Stimulated activated CD8-positive, alpha-beta memory T cell treated with anti-CD3 and anti-CD28 coated beads, Interleukin-12 subunit alpha, Interleukin-12 subunit beta, amount 100 ng/mL, for 24 hours (primary cell): ENCODE results near the gene CABLES2.

Experiments used
- DNase-seq: peaks from one replicate; pipeline ENCODE4 v3.0.0-alpha.2; 2020; ENCODE audit errors: extremely low read depth

CABLES2 gene

DNA sequence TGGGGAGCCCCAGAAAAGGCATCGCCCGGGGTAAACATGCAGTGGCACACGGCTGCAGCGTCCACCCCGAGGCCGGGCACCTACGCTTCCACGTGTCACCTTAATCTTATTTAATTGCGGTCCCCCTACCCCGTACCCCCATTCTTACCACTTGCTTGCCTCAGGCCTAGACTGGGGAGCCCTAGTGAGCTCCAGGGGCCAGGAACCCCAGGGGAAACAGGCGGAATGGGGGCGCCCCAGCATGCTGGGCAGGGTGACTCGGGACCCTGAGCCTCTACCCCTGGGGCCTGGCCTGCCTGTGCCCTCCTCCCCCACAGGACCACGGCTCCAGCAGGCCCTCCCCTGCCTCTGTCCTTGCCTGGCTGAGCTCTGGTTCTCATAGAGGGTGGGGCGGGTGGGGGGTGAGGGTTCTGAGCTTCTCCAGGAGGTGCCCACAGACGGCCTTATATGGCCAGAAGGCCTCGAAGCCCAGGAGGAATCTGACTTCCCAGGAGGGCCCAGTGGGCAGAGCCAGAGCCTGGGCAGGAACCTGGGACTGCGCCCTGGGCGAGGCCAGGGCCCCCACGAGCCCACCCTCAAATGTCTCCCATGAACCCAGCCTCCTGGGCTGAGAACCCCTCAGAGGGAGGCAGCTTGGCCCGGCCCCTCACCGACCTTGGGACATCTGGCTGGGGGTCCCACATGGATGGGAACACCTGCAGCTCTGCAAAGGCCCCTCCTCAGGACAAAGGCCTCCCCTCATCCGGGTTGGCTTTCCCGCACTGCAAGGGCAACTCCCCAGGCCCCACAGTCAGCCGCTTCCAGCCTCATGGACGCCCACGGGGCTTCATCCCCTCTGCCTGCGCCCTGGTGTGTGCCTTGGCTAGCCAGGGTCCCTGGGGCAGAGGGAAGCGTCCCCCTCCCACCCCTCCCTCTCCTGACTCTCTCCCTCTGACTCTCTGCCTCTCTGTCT is 34.8 kb downstream of the CABLES2 start:
- no peak for DNase-seq

DNA sequence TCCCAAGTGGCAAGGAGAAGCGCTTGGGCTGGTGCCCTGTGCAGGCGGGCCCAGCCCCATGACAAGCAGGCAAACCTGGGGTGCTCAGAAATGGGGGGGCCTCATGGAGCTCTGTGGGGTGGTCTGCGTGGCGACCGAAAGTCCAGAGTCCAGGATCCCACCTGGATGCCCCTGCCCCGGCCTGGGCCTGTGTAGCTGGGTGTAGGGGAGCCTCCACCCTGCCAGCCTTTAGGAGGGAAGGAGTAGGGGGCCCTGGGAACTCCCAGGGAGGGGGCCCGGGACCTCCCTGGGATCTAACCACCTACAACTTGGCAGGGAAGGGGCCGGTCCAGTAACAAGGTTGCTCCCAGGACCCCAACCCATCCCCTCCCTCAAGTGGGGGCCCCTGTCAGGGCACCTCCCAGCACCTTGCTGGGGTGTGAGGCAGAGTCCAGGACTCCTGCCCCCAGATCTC is 35.5 kb downstream of the CABLES2 start:
- no peak for DNase-seq

DNA sequence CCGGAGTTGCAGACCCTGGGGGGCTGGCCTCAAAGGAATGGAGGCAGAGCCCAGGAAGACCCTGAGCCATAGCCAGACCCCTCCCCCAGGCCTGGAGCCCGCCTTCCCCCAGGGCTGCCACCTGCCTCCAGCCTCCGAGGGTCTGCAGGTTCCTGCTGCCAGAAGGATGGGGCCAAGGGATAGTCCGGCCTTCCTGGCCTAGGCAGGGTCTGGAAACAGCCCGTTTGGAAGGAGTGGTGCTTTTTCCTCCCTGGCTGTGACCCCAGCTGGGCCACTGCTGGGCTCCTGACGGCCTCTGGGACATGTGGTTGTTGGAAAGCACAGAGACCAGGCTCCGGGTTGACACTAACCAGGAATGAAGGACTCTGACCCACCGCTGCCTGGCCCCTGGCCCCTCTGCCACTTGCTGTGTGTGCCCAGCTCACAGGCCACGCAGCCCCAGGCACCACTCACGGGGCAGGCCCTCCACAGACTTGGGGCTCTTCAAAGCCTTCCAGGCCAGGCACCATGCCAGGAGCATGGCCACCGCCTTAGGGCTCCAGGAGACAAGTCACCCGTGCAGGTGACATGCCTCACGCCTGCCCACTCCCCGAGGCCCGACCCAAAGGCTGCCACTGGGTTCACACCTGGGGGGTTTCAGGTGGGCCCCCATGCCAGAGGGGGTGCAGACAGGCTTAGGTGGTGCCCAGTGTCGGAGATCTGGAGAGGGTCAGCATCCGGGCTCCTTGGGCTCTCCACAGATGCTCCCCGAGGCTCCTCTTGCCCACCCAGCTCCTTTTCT is 36.1 kb downstream of the CABLES2 start:
- DNase-seq: no peak

DNA sequence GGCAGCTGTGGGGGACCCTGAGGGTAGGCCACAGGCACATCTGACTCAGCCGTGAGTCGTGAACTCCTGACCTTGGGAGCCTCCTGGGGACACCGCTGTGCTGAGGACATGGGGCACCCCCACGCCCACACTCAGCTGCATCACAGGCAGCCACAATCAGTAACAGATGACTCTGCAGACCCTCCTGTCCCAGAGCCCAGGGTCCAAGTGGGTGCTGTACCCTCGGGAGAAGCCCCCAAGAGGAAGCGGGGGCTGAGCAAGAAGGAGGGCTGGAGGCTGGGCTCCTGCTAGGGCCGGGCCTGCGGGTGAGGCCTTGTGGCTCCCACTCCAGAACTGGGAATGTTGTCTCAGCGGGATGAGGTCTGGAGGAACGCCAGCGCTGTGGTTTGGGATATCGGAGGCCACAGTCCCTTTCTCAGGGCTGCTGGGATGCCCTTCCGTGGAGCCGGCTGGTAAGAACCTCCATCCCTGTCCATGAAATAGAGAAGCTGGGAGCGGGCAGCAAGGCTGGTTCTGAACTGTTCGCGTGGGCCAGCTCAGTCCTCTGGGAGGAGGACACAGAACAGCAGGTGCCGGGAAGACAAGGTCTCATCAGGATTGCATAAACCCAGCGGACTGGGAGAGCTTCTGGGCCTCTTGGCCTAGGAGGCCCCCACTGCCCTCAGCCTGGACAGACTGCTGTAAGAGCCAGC is 36.8 kb downstream of the CABLES2 start:
- DNase-seq: peak; percentile 25

DNA sequence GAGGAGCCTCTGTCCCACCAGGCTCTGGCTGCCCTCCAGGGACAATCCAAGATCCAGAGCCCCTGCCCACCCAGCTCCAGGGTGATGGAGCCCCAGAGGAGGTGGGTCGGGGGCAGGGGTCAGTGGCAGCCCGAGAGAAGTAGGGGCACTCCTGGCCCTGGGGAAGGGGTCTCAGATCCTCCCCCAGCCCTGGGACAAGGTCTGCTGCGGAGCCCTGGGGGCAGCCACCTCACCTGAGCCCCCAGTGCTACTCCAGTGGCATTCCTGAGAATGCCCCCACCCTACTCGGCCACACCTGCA is 37.3 kb downstream of the CABLES2 start:
- DNase-seq: no peak

DNA sequence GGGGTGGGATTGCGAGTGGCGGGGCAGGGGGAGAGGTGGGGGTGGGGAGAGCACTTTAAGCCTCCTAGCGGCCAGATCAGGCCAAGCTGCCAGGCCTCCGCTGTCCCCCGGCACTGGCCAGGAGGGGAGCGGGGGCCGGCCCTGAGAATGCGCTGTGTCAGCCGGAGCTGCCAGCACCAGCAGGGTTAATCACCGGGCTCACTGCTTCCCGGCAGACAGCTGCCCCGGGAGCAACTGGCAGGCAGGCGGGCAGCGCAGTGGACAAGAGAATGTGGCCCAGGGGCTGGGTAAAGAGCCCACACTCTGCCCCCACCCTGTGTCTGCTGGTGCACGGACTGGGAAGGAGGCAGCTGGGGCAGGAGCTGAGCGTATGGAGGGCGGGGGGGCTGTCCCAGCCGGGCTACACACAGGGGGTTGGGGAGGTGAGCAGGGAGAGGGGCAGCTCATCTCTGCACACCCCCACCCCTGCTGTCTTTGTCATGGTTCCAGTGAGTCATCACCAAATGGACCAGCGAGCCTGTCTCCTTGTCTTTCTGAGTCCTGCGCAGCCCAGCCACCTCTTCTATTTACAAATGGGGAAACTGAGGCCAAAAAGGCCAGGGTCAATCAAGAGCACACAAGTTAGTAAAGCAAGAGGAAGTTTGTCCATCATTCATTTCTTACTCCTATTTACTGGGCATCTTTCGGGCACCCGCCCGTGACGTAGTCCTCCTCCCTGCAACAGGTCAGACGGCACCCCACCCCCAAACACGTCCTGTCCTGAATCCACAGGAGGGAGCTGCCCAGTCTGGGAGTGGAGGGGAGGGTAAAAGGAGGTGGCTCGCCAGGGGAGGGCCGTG is 37.9 kb downstream of the CABLES2 start:
- no peak for DNase-seq

DNA sequence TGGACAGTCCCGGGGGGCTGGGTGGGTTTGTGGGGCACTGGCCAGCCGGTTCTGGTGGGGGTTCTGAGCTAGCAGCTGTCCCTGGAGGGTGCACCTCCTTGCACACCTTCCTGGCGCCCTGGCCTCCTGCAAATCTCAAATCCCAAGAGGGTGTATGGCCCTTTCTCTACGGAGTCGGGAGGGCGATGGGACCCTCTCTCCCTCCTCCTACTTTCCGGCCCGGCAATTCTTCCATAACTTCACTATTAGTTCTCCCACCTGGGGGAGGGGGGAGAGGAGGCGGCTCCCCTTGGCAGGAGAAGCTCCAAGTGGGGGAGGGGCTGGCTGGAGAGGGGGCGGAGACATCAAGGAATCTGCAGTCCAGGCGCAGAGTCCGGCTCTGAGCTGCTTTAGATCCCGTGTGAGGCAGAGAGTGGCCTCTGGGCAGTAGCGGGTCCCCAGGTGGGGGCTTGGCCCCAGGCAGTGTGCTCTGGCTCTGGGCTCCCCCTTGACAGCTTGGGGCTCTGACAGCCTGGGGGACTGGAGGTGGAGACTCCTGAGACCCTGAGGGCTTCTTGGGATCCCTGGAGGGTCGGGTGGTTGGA is 38.6 kb downstream of the CABLES2 start:
- DNase-seq: no peak

DNA sequence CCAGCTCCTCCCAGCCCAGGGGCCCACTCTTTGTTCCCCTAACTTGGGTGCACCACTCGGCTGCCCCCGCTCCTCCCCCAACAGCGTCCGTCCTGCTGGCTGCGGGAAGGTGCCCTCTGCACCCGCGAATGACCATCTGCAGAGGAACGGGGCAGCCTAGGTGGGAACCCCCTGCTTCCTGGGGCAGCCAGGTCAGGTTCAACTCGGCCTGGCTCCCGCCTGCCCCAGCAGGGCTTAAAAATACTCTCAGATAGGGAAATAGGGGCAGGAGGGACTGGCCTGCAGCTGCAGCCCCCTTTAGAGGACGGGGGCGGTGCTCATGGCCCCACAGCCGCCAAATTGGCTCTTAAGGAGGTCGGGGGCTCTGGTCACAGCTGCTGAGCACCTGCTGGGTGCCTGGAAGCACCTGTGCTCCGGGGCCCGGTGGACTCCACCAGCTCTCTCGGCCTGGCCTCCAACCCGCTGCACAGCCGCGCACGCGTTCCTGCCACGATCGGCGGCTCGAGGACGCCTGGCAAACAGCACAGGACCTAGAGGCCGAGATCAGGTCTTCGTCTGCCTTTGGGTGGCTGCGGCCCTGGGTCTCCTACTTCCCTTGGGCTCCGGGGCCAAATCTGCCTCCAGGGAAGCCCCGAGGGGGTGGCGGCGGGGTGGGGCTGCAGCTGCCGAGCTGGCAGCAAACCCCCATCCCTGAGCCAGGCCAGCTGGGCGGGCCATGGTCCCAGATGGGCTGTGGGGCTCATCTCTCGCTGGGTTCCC is 39.3 kb downstream of the CABLES2 start:
- DNase-seq: no peak

DNA sequence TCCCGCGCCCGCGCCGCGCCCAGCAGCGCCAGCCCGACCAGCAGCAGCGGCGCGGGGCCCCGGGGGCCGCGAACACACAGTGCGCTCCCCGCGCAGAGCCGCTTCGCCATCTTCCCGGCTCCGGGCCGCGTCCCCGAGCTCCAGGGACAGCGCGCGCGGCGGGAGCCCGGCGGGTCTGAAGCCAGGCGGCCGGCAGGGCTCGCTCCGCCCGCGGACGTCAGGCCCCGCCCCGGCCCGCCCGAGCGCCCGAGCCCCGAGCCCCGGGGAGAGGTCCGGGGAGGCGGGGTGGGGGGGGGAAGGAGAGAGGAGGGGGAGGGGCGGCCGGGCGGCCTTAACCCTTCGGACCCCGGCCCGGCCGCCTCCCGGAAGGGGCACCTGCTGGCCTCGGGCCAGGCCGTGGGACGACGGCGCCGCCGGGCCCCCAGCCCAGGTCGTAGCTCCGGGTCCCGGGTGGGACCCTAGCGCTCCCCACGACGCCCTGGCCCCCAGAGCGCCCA is 39.9 kb downstream of the CABLES2 start, which contains the start of gene LAMA5:
Gene LAMA5, minus strand, starts transcription at position 177 of the 497 bp plus-strand sequence. Its CDS starts 67 bp downstream, at position 110.
- no peak for DNase-seq

DNA sequence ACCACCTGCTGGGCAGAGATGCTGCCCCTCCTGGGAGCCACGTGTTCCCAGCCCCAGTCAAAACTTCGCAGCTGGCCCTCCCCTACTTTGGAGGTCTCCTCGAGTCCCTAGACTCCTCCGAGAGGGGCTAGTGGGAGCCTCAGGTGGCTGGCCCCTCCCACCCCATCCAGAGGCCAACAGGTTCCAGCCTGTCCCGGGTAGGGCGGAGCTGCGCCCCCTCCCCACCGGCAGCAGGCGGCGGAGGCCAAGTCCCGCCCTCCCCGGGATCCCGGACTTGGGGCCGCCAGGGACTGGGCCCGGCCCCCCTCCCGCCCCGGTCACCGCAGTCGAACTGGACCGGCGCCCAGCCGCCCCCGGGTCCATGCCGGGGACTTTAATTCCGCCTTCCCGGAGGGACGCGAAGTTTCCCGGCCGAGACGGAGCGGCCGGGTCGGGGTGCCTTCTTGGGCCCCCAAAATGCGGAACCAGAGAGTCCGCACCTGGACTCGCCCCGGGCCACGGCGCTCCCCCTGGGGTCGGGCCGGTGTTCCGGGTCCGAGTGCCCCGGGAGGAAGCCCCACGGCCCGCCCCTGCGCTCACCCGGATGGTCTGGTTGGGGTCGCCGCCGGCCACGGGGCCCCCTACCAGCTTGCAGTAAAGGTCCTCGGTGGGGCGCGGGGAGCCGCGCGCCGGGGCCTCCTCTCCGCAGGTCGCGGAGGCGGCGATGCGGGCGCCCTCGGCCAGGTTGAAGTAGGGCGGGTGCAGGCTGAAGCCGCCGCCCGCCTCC is 40.5 kb downstream of the CABLES2 start:
- no peak for DNase-seq

DNA sequence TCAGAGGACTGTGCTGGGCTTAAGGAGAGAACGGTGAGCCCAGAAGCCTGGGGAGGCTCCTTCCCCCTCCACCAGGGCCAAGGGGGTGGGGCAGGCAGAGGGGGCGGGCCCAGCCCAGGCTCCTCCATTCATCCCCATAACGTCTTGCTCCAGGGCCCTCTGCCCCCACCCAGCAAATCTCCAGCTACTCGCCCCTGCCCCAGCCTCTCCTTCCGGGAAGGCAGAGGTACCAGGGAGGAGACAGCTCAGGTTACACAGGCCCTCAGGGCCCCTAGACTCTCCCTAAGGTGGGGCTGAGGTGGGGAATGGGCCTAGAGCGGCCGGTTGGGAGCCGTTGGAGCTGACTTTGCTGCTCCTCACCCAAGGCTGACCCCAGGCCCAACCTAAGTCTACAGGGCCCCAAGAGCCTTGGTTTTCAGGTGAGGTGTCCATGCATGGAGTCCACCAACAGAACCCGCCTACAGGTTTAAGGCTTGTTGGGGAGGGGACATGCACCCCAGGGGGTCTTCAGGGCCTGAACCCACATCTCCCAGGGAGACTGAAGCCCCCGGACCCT is 41.2 kb downstream of the CABLES2 start:
- no peak for DNase-seq

DNA sequence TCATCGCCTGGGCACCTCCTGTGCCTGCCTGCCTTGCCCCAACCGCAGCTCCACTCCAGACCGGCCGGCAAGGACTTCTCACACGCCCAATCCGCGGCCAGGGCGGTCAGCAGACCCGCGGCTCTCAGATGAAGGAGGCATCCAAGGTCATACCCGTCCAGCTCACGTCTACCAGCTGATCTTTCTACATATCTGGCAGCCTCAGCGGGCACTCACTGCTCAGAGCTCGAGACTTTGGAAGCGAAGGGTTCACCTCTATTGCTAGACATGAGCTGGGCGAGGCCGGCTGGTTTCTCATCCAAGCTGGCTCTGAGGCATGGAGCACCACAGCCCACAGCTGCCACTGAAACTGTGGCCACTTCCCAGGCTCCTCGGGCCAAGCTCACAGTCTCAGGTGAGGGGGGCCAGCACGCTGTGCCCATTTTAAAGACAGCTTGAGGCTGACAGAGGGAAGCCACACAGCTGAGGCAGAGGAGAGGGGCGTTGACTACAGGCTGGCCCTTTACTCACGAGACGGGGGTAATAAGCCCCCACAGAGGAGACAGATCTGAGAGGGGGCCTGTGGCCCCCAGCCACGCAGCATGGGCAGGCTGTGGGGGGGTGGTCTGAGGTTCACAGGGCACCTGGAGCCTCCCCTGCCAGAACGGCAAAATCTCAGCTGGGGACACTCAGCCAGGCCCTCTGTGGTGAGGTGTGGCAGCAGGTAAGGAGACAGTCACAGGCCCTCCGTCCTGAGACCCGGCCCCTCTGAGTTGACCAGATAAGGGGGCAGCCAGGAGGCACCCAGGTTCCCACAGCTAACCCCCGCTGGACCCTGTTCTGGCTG is 42.0 kb downstream of the CABLES2 start:
- no peak for DNase-seq

DNA sequence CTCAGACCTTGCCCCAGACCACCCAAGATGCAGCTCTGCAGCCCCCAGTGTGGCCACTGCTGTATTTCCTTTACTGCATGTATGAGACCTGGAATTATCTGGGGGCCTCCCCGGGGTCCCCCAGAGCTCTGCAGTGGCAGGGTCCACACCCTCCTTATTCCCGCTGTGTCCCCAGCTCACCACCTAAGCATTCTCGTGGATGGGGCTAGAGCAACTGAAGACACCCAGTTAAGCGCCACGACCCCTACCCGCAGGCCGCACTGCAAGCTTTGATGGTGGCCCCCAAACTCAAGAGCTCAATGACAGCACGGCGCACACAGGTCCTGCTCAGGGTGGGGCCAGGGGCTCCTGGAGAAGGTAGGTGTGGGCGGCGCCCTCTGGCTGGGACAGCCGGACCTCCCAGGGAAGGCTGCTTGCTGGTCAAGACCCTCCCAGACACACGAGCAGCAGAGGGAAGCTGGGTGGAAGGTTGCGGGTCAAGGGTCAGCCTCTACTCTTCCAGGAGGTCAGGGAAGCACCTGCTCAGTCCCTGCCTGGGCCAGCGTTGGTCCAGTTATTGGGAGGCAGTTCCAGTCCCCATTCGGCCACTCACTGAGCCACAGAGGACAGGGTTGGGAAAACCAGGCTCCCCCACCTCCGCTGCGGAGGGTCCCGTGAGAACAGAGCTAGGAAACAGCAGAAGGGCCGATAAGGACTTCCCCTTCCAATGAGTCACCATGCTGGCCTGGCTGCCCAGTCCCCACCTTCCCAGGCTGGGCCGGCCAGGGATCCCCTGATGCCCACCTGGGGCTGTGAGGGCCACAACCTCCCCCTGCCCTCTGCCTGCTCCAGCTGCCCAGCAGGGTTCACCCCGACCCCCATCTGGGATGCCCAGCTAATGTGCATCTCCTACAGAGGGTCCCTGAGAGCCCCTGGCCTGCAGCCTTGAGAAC is 42.9 kb downstream of the CABLES2 start:
- DNase-seq: no peak

DNA sequence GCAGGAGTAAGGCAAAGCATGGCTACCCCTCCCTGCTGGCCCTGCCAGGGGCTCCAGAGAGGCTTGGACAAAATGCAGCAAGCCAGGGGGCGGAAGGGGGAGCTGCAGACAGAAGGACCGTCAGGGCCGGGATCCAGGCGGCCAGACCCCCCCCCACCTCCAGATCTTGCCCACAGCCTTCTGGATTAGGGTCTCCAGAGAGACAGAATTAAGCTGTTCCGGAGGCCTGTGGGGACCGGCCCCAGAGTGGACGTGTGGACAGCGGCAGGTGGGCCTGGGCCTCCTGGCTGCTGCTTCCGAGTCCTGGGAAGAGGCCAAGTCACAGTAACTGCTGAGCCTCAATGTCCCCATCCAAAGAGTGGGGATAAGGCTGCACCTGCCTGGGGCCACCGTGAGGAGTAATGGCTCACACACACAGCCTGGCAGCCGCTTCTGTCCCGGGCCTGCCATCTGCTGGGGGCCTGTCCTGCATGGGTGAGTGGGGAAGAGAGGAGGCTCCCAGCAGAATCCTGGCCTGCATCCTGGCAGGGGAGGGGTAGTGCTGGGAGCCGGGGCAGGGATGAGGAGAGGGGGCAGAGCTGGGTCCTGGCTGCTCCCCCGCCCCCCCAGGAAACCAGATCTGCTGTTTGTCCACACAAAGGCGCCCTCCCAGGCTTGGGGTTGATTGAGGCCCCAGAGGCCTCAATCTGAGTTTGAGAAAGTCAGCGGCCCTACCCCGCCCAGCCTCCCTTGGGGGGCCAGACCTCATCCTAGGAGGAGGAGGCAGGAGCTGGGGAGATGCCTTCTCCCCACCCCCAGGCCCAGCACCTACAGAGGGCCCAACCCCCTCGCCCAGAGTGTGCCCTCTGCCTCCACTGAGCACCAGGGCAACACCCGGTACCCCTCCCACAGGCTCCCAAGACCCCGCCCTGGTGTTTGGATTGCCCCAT is 43.8 kb downstream of the CABLES2 start:
- DNase-seq: no peak

DNA sequence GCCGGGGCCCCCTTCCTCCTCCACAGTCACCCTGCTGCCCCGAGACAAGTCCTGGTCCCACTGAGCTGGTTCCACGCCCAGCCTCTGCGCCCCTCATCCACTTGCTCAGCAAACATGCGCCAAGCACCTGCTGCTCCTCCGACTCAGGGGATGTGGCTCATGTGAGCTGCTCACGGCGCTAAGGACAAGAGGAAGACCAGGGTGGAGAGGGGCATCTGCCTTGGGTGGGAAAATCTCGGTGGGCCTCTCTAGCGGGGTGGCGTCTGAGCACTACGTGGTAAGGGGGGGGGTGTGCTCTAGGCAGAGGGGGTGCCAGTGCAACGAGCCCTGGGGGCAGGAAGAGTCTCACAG is 44.5 kb downstream of the CABLES2 start:
- DNase-seq: no peak
